Measurements from ENCODE around the gene NPHS1. TPM values are rescaled to one million over a fixed set of nuclear protein-coding genes. Genes with fewer than 3 reads are reported as not detected.

Gene NPHS1
- total RNA-seq (ENCODE audit: low replicate concordance) = 0.40 and 0.62 TPM in 2 replicates

DNA sequence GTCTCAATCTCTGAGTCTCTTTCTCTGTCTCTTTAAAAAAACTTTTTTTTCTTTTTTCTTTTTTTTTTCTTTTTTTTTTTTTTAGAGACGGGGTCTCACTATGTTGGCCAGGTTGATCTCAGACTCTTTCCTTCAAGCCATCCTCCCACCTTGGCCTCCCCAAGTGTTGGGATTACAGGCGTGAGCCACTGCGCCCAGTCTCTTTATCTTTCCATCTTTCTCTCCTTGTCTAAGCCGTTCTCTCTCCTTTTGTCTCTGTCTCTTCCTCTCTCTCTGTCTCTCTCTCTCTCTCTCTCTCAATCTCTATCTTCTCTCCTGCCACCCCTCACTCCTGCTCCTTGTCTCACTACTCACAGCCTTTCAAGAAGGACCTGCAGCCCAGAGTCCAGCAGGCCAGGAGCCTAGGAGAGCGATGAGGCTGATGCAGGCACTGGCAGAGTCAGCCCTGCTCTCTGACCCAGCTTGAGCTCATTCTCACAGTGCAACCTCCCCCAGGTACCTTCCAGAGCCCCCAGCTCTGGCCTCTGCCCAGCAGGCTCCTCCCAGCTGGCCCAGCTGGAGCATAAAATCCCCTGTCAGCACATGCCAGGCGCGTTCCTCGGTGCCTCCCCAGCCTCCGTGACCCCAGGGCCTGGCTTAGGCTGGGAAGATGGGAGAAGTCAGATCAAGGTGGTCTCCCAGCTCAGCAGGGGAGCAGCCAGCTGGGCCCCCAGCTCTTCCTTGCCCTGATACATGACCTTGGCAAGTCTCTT lies at the start of gene NPHS1:
TSS of gene NPHS1 (minus strand) at position 476 of the 752 bp plus-strand sequence. CDS start 667 bp downstream, outside the sequence.
- Histone ChIP-seq H2AFZ (replicated peaks) (peak within 1 kb of the TSS; percentile 72), H3K27me3 (peaks cover 94% of the 10 kb centered on the region), H3K4me1 (peaks cover 12% of the 10 kb centered on the region), H3F3A (ENCODE audit: low read depth) (peaks cover 25% of the 10 kb centered on the region), H3K79me2 (ENCODE audit: low read depth) (no peaks in the 10 kb centered on the region), H3K9ac (no peak within 1 kb of the TSS), H3K4me2 (no peak within 1 kb of the TSS), H3K36me3 (no peaks in the 10 kb centered on the region), H4K20me1 (ENCODE audit: low read depth) (no peaks in the 10 kb centered on the region), H3K4me3 (no peak within 1 kb of the TSS), H3K9me3 (ENCODE audit: low read depth) (no peaks in the 10 kb centered on the region), H3K27ac (no peak within 1 kb of the TSS)
- peaks cover 36% of the 10 kb centered on the region for H3K4me1 Mint-ChIP-seq
- peak within 1 kb of the TSS; percentile 48 for H3K4me3 Mint-ChIP-seq
- no peak for DNase-seq (ENCODE audit: low spot score)
- TF ChIP-seq CTCF (IDR thresholded peaks at IDR 0.05) = no peak
- no peak for TF ChIP-seq EZH2phosphoT487 (IDR thresholded peaks at IDR 0.05)
- no peak for TF ChIP-seq EZH2 (IDR thresholded peaks at IDR 0.05)
- H3K27ac Mint-ChIP-seq = peak within 1 kb of the TSS; percentile 39
- no peaks in the 10 kb centered on the region for H3K36me3 Mint-ChIP-seq
- H3K27me3 Mint-ChIP-seq (ENCODE audit: insufficient read depth, low read depth) = peaks cover 27% of the 10 kb centered on the region
- H3K9me3 Mint-ChIP-seq = no peaks in the 10 kb centered on the region

GRCh38 chr19:35901055-35901644 lies 48.8 kb upstream of the NPHS1 start:
- Mint-ChIP-seq H3K4me3 (peak overlapping the region; percentile 96), H3K27ac (no peak overlapping the region), H3K9me3 (no peaks in the 10 kb centered on the region), H3K36me3 (no peaks in the 10 kb centered on the region), H3K27me3 (ENCODE audit: insufficient read depth, low read depth) (peaks cover 16% of the 10 kb centered on the region), H3K4me1 (peaks cover 29% of the 10 kb centered on the region)
- no peak for DNase-seq (ENCODE audit: low spot score)
- H3K4me3 ChIP-seq = peak overlapping the region; percentile 99
- no peak overlapping the region for H2AFZ ChIP-seq (replicated peaks)
- peaks cover 4% of the 10 kb centered on the region for H3K79me2 ChIP-seq (ENCODE audit: low read depth)
- no peaks in the 10 kb centered on the region for H3K9me3 ChIP-seq (ENCODE audit: low read depth)
- H3K27ac ChIP-seq = no peak overlapping the region
- no peaks in the 10 kb centered on the region for H3K4me1 ChIP-seq
- peak overlapping the region; percentile 92 for H3K4me2 ChIP-seq
- no peaks in the 10 kb centered on the region for H4K20me1 ChIP-seq (ENCODE audit: low read depth)
- H3K9ac ChIP-seq = no peak overlapping the region
- H3K36me3 ChIP-seq = no peaks in the 10 kb centered on the region
- TF ChIP-seq EZH2 (IDR thresholded peaks at IDR 0.05) (no peak), CTCF (IDR thresholded peaks at IDR 0.05) (no peak), EZH2phosphoT487 (IDR thresholded peaks at IDR 0.05) (no peak)
- peaks cover 33% of the 10 kb centered on the region for H3K27me3 ChIP-seq
- H3F3A ChIP-seq (ENCODE audit: low read depth) = peaks cover 13% of the 10 kb centered on the region

GRCh38 chr19:35899547-35900214 lies 47.4 kb upstream of the NPHS1 start:
- Histone ChIP-seq H3K79me2 (ENCODE audit: low read depth) (peaks cover 4% of the 10 kb centered on the region), H3K27ac (no peak overlapping the region), H3F3A (ENCODE audit: low read depth) (peaks cover 13% of the 10 kb centered on the region), H3K27me3 (peaks cover 33% of the 10 kb centered on the region), H2AFZ (replicated peaks) (no peak overlapping the region), H3K4me3 (peak overlapping the region; percentile 99), H3K4me2 (peak overlapping the region; percentile 92), H3K9ac (no peak overlapping the region), H4K20me1 (ENCODE audit: low read depth) (no peaks in the 10 kb centered on the region), H3K36me3 (no peaks in the 10 kb centered on the region), H3K4me1 (no peaks in the 10 kb centered on the region), H3K9me3 (ENCODE audit: low read depth) (no peaks in the 10 kb centered on the region)
- Mint-ChIP-seq H3K4me3 (peak overlapping the region; percentile 96), H3K27ac (no peak overlapping the region), H3K4me1 (peaks cover 24% of the 10 kb centered on the region), H3K36me3 (peaks cover 5% of the 10 kb centered on the region), H3K9me3 (no peaks in the 10 kb centered on the region), H3K27me3 (ENCODE audit: insufficient read depth, low read depth) (peaks cover 16% of the 10 kb centered on the region)
- TF ChIP-seq CTCF (IDR thresholded peaks at IDR 0.05) (no peak), EZH2 (IDR thresholded peaks at IDR 0.05) (no peak), EZH2phosphoT487 (IDR thresholded peaks at IDR 0.05) (no peak)
- peak; percentile 67 for DNase-seq (ENCODE audit: low spot score)
